IPS DF 6.9 (cell line): ENCODE measurements around the gene GLIS1.

Experiments
- DNase-seq: peaks from one replicate; pipeline ENCODE4 v3.0.0-alpha.2; 2013; ENCODE audit warnings: low read depth, low spot score
- H3K27ac ChIP-seq: one replicate; pipeline ENCODE4 v1.5.1; 2013; ENCODE audit warnings: low read length, control low read depth
- H3K27me3 ChIP-seq: 2 replicates; pipeline ENCODE4 v1.6.1; 2013; ENCODE audit warnings: mild to moderate bottlenecking, low read length; ENCODE audit not compliant: control insufficient read depth, insufficient read depth
- H3K36me3 ChIP-seq: 2 replicates; pipeline ENCODE4 v1.6.1; 2013; ENCODE audit warnings: low read length; ENCODE audit not compliant: control insufficient read depth, insufficient read depth
- H3K4me1 ChIP-seq: 2 replicates; pipeline ENCODE4 v1.6.1; 2013; ENCODE audit warnings: low read length; ENCODE audit not compliant: control insufficient read depth, insufficient read depth
- H3K4me3 ChIP-seq: 2 replicates; pipeline ENCODE4 v1.5.1; 2013; ENCODE audit warnings: mild to moderate bottlenecking, low read length
- H3K9me3 ChIP-seq: 2 replicates; pipeline ENCODE4 v1.6.1; 2013; ENCODE audit warnings: low read length, inconsistent platforms; ENCODE audit not compliant: control insufficient read depth, insufficient read depth
- WGBS: extraction: QIAGEN DNeasy Blood & Tissue Kit; methylation state at CpG from one replicate; pipeline ENCODE4 v1.1.7; 2013; ENCODE audit warnings: mixed read lengths, missing lambda C conversion rate; ENCODE audit not compliant: insufficient read length, insufficient coverage; 5-methylcytosine and 5-hydroxymethylcytosine counted together

GLIS1 gene

GRCh38 chr1:53628286-53628955 lies 110.5 kb downstream of the GLIS1 start:
- no peak overlapping the region for H3K27ac ChIP-seq
- no peaks in the 10 kb centered on the region for H3K4me1 ChIP-seq
- no peaks in the 10 kb centered on the region for H3K36me3 ChIP-seq
- no peak overlapping the region for H3K4me3 ChIP-seq
- DNase-seq = no peak
- no CpG with 5 or more reads among the region's 14 CpGs for WGBS
- peaks cover 2% of the 10 kb centered on the region; the same call in 1 of the 2 replicates for H3K9me3 ChIP-seq
- H3K27me3 ChIP-seq = no peaks in the 10 kb centered on the region

GRCh38 chr1:53627666-53628065 lies 111.3 kb downstream of the GLIS1 start:
- H3K27me3 ChIP-seq = no peaks in the 10 kb centered on the region
- peaks cover 2% of the 10 kb centered on the region; the same call in 1 of the 2 replicates for H3K9me3 ChIP-seq
- no peaks in the 10 kb centered on the region for H3K4me1 ChIP-seq
- H3K36me3 ChIP-seq = no peaks in the 10 kb centered on the region
- WGBS = no CpG with 5 or more reads among the region's 1 CpG
- H3K4me3 ChIP-seq = no peak overlapping the region
- no peak overlapping the region for H3K27ac ChIP-seq
- no peak for DNase-seq

GRCh38 chr1:53627031-53627430 lies 111.9 kb downstream of the GLIS1 start:
- Histone ChIP-seq H3K4me3 (no peak overlapping the region), H3K36me3 (no peaks in the 10 kb centered on the region), H3K9me3 (peaks cover 2% of the 10 kb centered on the region; the same call in 1 of the 2 replicates), H3K27me3 (no peaks in the 10 kb centered on the region), H3K27ac (no peak overlapping the region), H3K4me1 (no peaks in the 10 kb centered on the region)
- no CpG with 5 or more reads among the region's 13 CpGs for WGBS
- no peak for DNase-seq

- Histone ChIP-seq H3K36me3 (no peaks in the 10 kb centered on the region), H3K9me3 (peaks cover 2% of the 10 kb centered on the region; the same call in 1 of the 2 replicates), H3K27me3 (no peaks in the 10 kb centered on the region), H3K4me3 (no peak overlapping the region), H3K4me1 (no peaks in the 10 kb centered on the region), H3K27ac (no peak overlapping the region)
- no peak for DNase-seq
- no CpG with 5 or more reads among the region's 6 CpGs for WGBS
Measured at GRCh38 chr1:53626616-53627015, 112.3 kb downstream of the GLIS1 start.

GRCh38 chr1:53625766-53626520 lies 113.0 kb downstream of the GLIS1 start:
- WGBS = no CpG with 5 or more reads among the region's 10 CpGs
- no peaks in the 10 kb centered on the region for H3K27me3 ChIP-seq
- no peaks in the 10 kb centered on the region for H3K4me1 ChIP-seq
- peaks cover 2% of the 10 kb centered on the region; the same call in 1 of the 2 replicates for H3K9me3 ChIP-seq
- DNase-seq = no peak
- H3K36me3 ChIP-seq = no peaks in the 10 kb centered on the region
- H3K27ac ChIP-seq = no peak overlapping the region
- no peak overlapping the region for H3K4me3 ChIP-seq

GRCh38 chr1:53625049-53625448 lies 113.9 kb downstream of the GLIS1 start:
- H3K27ac ChIP-seq = no peak overlapping the region
- H3K27me3 ChIP-seq = no peaks in the 10 kb centered on the region
- DNase-seq = no peak
- H3K4me1 ChIP-seq = no peaks in the 10 kb centered on the region
- H3K36me3 ChIP-seq = no peaks in the 10 kb centered on the region
- no peak overlapping the region for H3K4me3 ChIP-seq
- peaks cover 2% of the 10 kb centered on the region; the same call in 1 of the 2 replicates for H3K9me3 ChIP-seq
- no CpG with 5 or more reads among the region's 2 CpGs for WGBS

- H3K9me3 ChIP-seq = no peaks in the 10 kb centered on the region
- H3K27ac ChIP-seq = no peak overlapping the region
- DNase-seq = no peak
- WGBS = no CpG with 5 or more reads among the region's 5 CpGs
- no peaks in the 10 kb centered on the region for H3K27me3 ChIP-seq
- H3K36me3 ChIP-seq = no peaks in the 10 kb centered on the region
- no peaks in the 10 kb centered on the region for H3K4me1 ChIP-seq
- H3K4me3 ChIP-seq = no peak overlapping the region
Measured at GRCh38 chr1:53622531-53622930, 116.4 kb downstream of the GLIS1 start.

- no peak for DNase-seq
- H3K4me3 ChIP-seq = no peak overlapping the region
- no CpG with 5 or more reads among the region's 4 CpGs for whole genome bisulfite sequencing
Measured at GRCh38 chr1:53621144-53621543, 117.8 kb downstream of the GLIS1 start.

GRCh38 chr1:53620061-53620855 lies 118.7 kb downstream of the GLIS1 start:
- Histone ChIP-seq H3K36me3 (no peaks in the 10 kb centered on the region), H3K4me3 (no peak overlapping the region), H3K4me1 (no peaks in the 10 kb centered on the region), H3K27me3 (no peaks in the 10 kb centered on the region), H3K9me3 (no peaks in the 10 kb centered on the region), H3K27ac (no peak overlapping the region)
- no CpG with 5 or more reads among the region's 22 CpGs for WGBS
- DNase-seq = no peak

More at GRCh38 chr1:53621144-53621543, 117.8 kb downstream of the GLIS1 start:
- no peak overlapping the region for H3K27ac ChIP-seq
- H3K9me3 ChIP-seq = no peaks in the 10 kb centered on the region
- no peaks in the 10 kb centered on the region for H3K27me3 ChIP-seq
- H3K36me3 ChIP-seq = no peaks in the 10 kb centered on the region
- H3K4me1 ChIP-seq = no peaks in the 10 kb centered on the region

GRCh38 chr1:53619367-53620060 lies 119.5 kb downstream of the GLIS1 start:
- Histone ChIP-seq H3K36me3 (no peaks in the 10 kb centered on the region), H3K27ac (no peak overlapping the region), H3K4me1 (no peaks in the 10 kb centered on the region), H3K9me3 (no peaks in the 10 kb centered on the region), H3K27me3 (no peaks in the 10 kb centered on the region), H3K4me3 (no peak overlapping the region)
- no peak for DNase-seq
- WGBS = no CpG with 5 or more reads among the region's 7 CpGs
